Trophoblast cell (in vitro differentiated cells and primary cell): Measurements from ENCODE around the gene CXCL10.

Experiments
- DNase-seq, 2 donors: peaks; one replicate each; pipeline ENCODE4 v3.0.0-alpha.2; 2016
- H2AFZ ChIP-seq: 2 replicates; pipeline ENCODE4 v1.6.1; 2013; ENCODE audit warnings: low read length, moderate library complexity, mild to moderate bottlenecking; ENCODE audit not compliant: insufficient read depth, poor library complexity
- H2AK5ac ChIP-seq: 2 replicates; pipeline ENCODE4 v1.6.1; 2013; ENCODE audit warnings: mild to moderate bottlenecking, low read length
- H2BK120ac ChIP-seq: 2 replicates; pipeline ENCODE4 v1.6.1; 2013; ENCODE audit warnings: low read length, mild to moderate bottlenecking, moderate library complexity; ENCODE audit not compliant: insufficient read depth, poor library complexity
- H2BK12ac ChIP-seq: 2 replicates; pipeline ENCODE4 v1.6.1; 2013; ENCODE audit warnings: mild to moderate bottlenecking, low read length, moderate library complexity
- H2BK5ac ChIP-seq: 2 replicates; pipeline ENCODE4 v1.6.1; 2013; ENCODE audit warnings: low read length, low read depth, moderate library complexity, mild to moderate bottlenecking; ENCODE audit not compliant: poor library complexity
- H3K14ac ChIP-seq: 2 replicates; pipeline ENCODE4 v1.6.1; 2013; ENCODE audit warnings: mild to moderate bottlenecking, low read length
- H3K18ac ChIP-seq: 2 replicates; pipeline ENCODE4 v1.6.1; 2013; ENCODE audit warnings: mild to moderate bottlenecking, low read length
- H3K23ac ChIP-seq: 2 replicates; pipeline ENCODE4 v1.6.1; 2013; ENCODE audit warnings: low read length
- H3K27ac ChIP-seq: 2 replicates; pipeline ENCODE4 v1.5.1; 2013; ENCODE audit warnings: low read depth, mild to moderate bottlenecking, inconsistent platforms, low read length, moderate library complexity
- H3K27me3 ChIP-seq: 2 replicates; pipeline ENCODE4 v1.6.1; 2013; ENCODE audit warnings: inconsistent platforms, mild to moderate bottlenecking, low read length, moderate library complexity; ENCODE audit not compliant: insufficient read depth
- H3K36me3 ChIP-seq, 2 experiments: 1 replicate in 1 of 2; 2 replicates in 1 of 2; pipeline ENCODE4 v1.6.1; 2013; ENCODE audit warnings: low read length in 2 of 2, mild to moderate bottlenecking in 2 of 2, moderate library complexity in 1 of 2; ENCODE audit not compliant: insufficient read depth in 2 of 2, control insufficient read depth in 1 of 2
- H3K4ac ChIP-seq: 2 replicates; pipeline ENCODE4 v1.6.1; 2013; ENCODE audit warnings: low read depth, mild to moderate bottlenecking, low read length, moderate library complexity
- H3K4me1 ChIP-seq, 2 experiments: 1 replicate in 1 of 2; 2 replicates in 1 of 2; pipeline ENCODE4 v1.6.1; 2013; ENCODE audit warnings: low read length in 2 of 2, mild to moderate bottlenecking in 2 of 2, moderate library complexity in 1 of 2; ENCODE audit not compliant: insufficient read depth in 2 of 2, control insufficient read depth in 1 of 2
- H3K4me2 ChIP-seq: 2 replicates; pipeline ENCODE4 v1.6.1; 2013; ENCODE audit warnings: inconsistent platforms, mild to moderate bottlenecking, low read length, moderate library complexity
- H3K4me3 ChIP-seq: 2 replicates; pipeline ENCODE4 v1.5.1; 2013; ENCODE audit warnings: mild to moderate bottlenecking, low read depth, low read length, inconsistent platforms
- H3K79me1 ChIP-seq: one replicate; pipeline ENCODE4 v1.6.1; 2013; ENCODE audit warnings: low read length
- H3K79me2 ChIP-seq: 2 replicates; pipeline ENCODE4 v1.6.1; 2013; ENCODE audit warnings: low read length, mild to moderate bottlenecking; ENCODE audit not compliant: control insufficient read depth, insufficient read depth, poor library complexity
- H3K9ac ChIP-seq: 2 replicates; pipeline ENCODE4 v1.6.1; 2013; ENCODE audit warnings: mild to moderate bottlenecking, low read length
- H3K9me3 ChIP-seq: 2 replicates; pipeline ENCODE4 v1.6.1; 2013; ENCODE audit warnings: low read depth, mild to moderate bottlenecking, control low read depth, inconsistent platforms, low read length; ENCODE audit not compliant: insufficient read depth
- H4K12ac ChIP-seq: 2 replicates; pipeline ENCODE4 v1.6.1; 2013; ENCODE audit warnings: low read depth, mild to moderate bottlenecking, low read length, moderate library complexity
- H4K8ac ChIP-seq: 2 replicates; pipeline ENCODE4 v1.6.1; 2013; ENCODE audit warnings: low read depth, mild to moderate bottlenecking, low read length, moderate library complexity
- H4K91ac ChIP-seq: one replicate; pipeline ENCODE4 v1.6.1; 2013; ENCODE audit warnings: low read depth, mild to moderate bottlenecking, low read length, moderate library complexity
- WGBS: extraction: QIAGEN DNeasy Blood & Tissue Kit; methylation state at CpG from one replicate; pipeline ENCODE4 v1.1.7; 2013; ENCODE audit warnings: missing lambda C conversion rate; ENCODE audit not compliant: insufficient read length, insufficient coverage; ENCODE audit errors: extremely low coverage; 5-methylcytosine and 5-hydroxymethylcytosine counted together

Gene CXCL10

DNA sequence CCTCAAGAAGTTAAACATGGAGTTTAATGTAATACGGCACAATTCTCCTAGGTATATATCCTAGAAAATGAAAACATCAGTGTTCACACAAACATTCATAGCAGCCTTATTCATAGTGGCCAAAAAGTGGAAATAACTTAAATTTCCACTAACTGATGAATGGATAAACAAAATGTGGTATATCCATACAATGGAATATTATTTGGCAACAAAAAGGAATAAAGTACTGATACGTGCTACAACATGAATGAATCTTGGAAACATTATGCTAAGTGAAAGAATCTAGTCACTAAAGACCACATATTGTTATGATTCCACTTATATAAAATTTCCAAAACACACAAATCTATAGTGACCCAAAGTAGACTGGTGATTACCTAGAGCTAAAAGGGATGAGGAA, 47.1 kb downstream of the CXCL10 start:
- no peak overlapping the region for H2AK5ac ChIP-seq
- H3K9ac ChIP-seq: no peak overlapping the region
- no peak overlapping the region for H3K27ac ChIP-seq
- H3K4ac ChIP-seq: no peak overlapping the region
- no peak overlapping the region for H2AFZ ChIP-seq
- H3K36me3 ChIP-seq: peaks cover 21 to 27% of the 10 kb centered on the region in 2 experiments
- H2BK12ac ChIP-seq: no peak overlapping the region
- no peaks in the 10 kb centered on the region for H3K9me3 ChIP-seq
- no CpG with 5 or more reads among the region's 2 CpGs for WGBS
- H4K91ac ChIP-seq: no peak overlapping the region
- H3K23ac ChIP-seq: no peak overlapping the region
- H3K18ac ChIP-seq: no peak overlapping the region
- no peaks in the 10 kb centered on the region for H3K79me1 ChIP-seq
- H2BK5ac ChIP-seq: no peak overlapping the region
- H4K12ac ChIP-seq: no peak overlapping the region
- no peaks in the 10 kb centered on the region for H3K4me1 ChIP-seq
- no peak overlapping the region for H3K4me2 ChIP-seq
- H2BK120ac ChIP-seq: no peak overlapping the region
- no peak overlapping the region for H3K4me3 ChIP-seq
- H4K8ac ChIP-seq: no peak overlapping the region
- H3K14ac ChIP-seq: no peak overlapping the region
- H3K27me3 ChIP-seq: no peaks in the 10 kb centered on the region
- H3K79me2 ChIP-seq: no peaks in the 10 kb centered on the region
- DNase-seq: no peak

DNA sequence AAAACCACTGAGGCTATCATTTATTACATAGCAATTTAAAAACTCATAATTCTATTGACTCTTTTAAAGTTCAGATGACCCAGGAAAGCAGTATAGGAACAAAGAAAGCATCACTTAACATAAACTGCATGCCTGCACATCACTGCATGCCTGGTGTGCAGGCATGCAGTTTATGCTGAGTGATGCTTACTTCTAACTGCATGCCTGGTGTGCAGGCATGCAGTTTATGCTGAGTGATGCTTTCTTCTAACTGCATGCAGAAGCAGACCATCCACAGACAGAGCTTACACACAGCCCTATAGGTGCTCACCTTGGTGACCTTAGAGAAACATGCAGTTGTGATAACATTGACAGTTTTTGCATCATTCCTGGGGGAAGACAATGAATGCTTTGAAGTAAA, 49.5 kb downstream of the CXCL10 start:
- H3K4me1 ChIP-seq: no peaks in the 10 kb centered on the region
- H2BK12ac ChIP-seq: no peak overlapping the region
- no peak for DNase-seq
- peak overlapping the region; percentile 17 for H3K23ac ChIP-seq
- H2BK5ac ChIP-seq: no peak overlapping the region
- no peaks in the 10 kb centered on the region for H3K9me3 ChIP-seq
- H3K4ac ChIP-seq: no peak overlapping the region
- H3K4me3 ChIP-seq: no peak overlapping the region
- no peak overlapping the region for H4K91ac ChIP-seq
- H3K9ac ChIP-seq: peak overlapping the region; percentile 18
- H3K4me2 ChIP-seq: no peak overlapping the region
- H2AK5ac ChIP-seq: no peak overlapping the region
- H3K79me1 ChIP-seq: no peaks in the 10 kb centered on the region
- H4K12ac ChIP-seq: no peak overlapping the region
- no peaks in the 10 kb centered on the region for H3K27me3 ChIP-seq
- H3K14ac ChIP-seq: no peak overlapping the region
- H2AFZ ChIP-seq: no peak overlapping the region
- no peak overlapping the region for H3K27ac ChIP-seq
- H3K18ac ChIP-seq: no peak overlapping the region
- H2BK120ac ChIP-seq: no peak overlapping the region
- no peaks in the 10 kb centered on the region for H3K79me2 ChIP-seq
- no peak overlapping the region for H4K8ac ChIP-seq
- peaks cover 20 to 32% of the 10 kb centered on the region in 2 experiments for H3K36me3 ChIP-seq
